HCT116 (cell line): ENCODE measurements around the gene COL23A1. TPM values are rescaled to one million over a fixed set of nuclear protein-coding genes. Genes with fewer than 3 reads are reported as not detected.
"Not testable (repeated sequence)": the region's sequence is repeated elsewhere in the genome, so short reads cannot be mapped to it uniquely, and the experiment has no call there.

ENCODE experiments used
- ATAC-seq: fragments of 200-7000 bp; cut with Tn5 transposase; 2 replicates; pipeline ENCODE4 v1.9.1; 2020; ENCODE audit warnings: mild to moderate bottlenecking, moderate library complexity
- BruUV-seq: library from RNA; stranded (reverse); fragments of 400-500 nt; replicated peaks from 2 replicates; lab custom pipeline; 2021; lab: Mats Ljungman, UMichigan
- CTCF ChIA-PET: fragments of 300-600 bp; sonication (Branson Sonifier 250); formaldehyde crosslinking; loops from one replicate; lab custom pipeline; 2021; ENCODE audit warnings: antibody characterized with exemption; lab: Charles Lee
- POLR2A ChIA-PET: fragments of 300-600, 350-600 bp; sonication (Branson Sonifier 250); formaldehyde crosslinking; loops from one replicate; lab custom pipeline; 2021; ENCODE audit warnings: antibody characterized with exemption; lab: Charles Lee
- RAD21 ChIA-PET, 2 experiments: fragments of 300-600 bp; sonication (Branson Sonifier 250); formaldehyde crosslinking; loops; one replicate each; lab custom pipeline; 2023; ENCODE audit warnings: low total read pairs in 2 of 2; ENCODE audit not compliant: uncharacterized antibody in 2 of 2, unreplicated experiment in 2 of 2, low non-redundant PET in 1 of 2; lab: Charles Lee
- DNase-seq: peaks from one replicate; pipeline ENCODE4 v3.0.0-alpha.2; 2010; ENCODE audit warnings: low read depth, low spot score
- H2AFZ ChIP-seq: fragments of 200-600 bp; shearing (Covaris generic), sonication (generic); 2 replicates; pipeline ENCODE4 v1.6.1; 2017; ENCODE audit warnings: low read depth, mixed run types, mixed read lengths, antibody characterized with exemption, low read length; ENCODE audit not compliant: poor library complexity, severe bottlenecking
- H3K27ac ChIP-seq: 2 replicates; pipeline ENCODE4 v1.5.1; 2012; ENCODE audit warnings: low read depth, low read length
- H3K27me3 ChIP-seq: fragments of 200-600 bp; sonication (generic); 2 replicates; pipeline ENCODE4 v1.6.1; 2016; ENCODE audit warnings: mixed run types, low read length, mixed read lengths; ENCODE audit not compliant: insufficient read depth
- H3K36me3 ChIP-seq, 2 experiments: fragments of 200-500 bp in 1 of 2; fragments of 200-600 bp in 1 of 2; sonication (Bioruptor generic) in 1 of 2; sonication (generic) in 1 of 2; 2 replicates each; pipeline versions ENCODE4 v1.5.1 to v1.6.1; 2014 to 2016; ENCODE audit warnings: low read length in 2 of 2, inconsistent platforms in 1 of 2, mixed read lengths in 1 of 2, mixed run types in 1 of 2; ENCODE audit not compliant: insufficient read depth in 2 of 2, control insufficient read depth in 1 of 2
- H3K4me1 ChIP-seq, 2 experiments: fragments of 200-600 bp in 1 of 2; sonication (generic) in 1 of 2; 2 replicates each; pipeline versions ENCODE4 v1.5.1 to v1.6.1; 2012 to 2017; ENCODE audit warnings: low read length in 2 of 2, inconsistent platforms in 1 of 2, mild to moderate bottlenecking in 1 of 2, mixed read lengths in 1 of 2, mixed run types in 1 of 2, moderate library complexity in 1 of 2; ENCODE audit not compliant: insufficient read depth in 2 of 2, control insufficient read depth in 1 of 2
- H3K4me2 ChIP-seq: fragments of 200-600 bp; sonication (generic); 2 replicates; pipeline ENCODE4 v1.6.1; 2017; ENCODE audit warnings: mixed run types, low read length, mixed read lengths
- H3K4me3 ChIP-seq, 2 experiments: fragments of 200-600 bp in 1 of 2; sonication (generic) in 1 of 2; replicated peaks in 1 of 2; 2 replicates each; pipeline ENCODE4 v1.5.1; 2011 to 2016; ENCODE audit warnings: low read length in 2 of 2, control low read depth in 1 of 2, low read depth in 1 of 2, mild to moderate bottlenecking in 1 of 2, mixed read lengths in 1 of 2, mixed run types in 1 of 2
- H3K79me2 ChIP-seq: fragments of 200-600 bp; sonication (generic); 2 replicates; pipeline ENCODE4 v1.6.1; 2017; ENCODE audit warnings: mild to moderate bottlenecking, mixed run types, low read length, moderate library complexity, mixed read lengths; ENCODE audit not compliant: insufficient read depth
- H3K9ac ChIP-seq: fragments of 200-600 bp; sonication (generic); 2 replicates; pipeline ENCODE4 v1.6.1; 2016; ENCODE audit warnings: low read length, mixed read lengths
- H3K9me2 ChIP-seq: fragments of 200-600 bp; sonication (generic), shearing (Covaris generic); 2 replicates; pipeline ENCODE4 v1.6.1; 2017; ENCODE audit warnings: mixed run types, mild to moderate bottlenecking, moderate library complexity; ENCODE audit not compliant: insufficient read depth
- H3K9me3 ChIP-seq, 2 experiments: fragments of 200-500 bp in 1 of 2; fragments of 200-600 bp in 1 of 2; sonication (Bioruptor generic) in 1 of 2; sonication (generic) in 1 of 2; 2 replicates each; pipeline ENCODE4 v1.6.1; 2014 to 2017; ENCODE audit warnings: low read length in 2 of 2, mixed read lengths in 2 of 2, inconsistent platforms in 1 of 2, low read depth in 1 of 2, mild to moderate bottlenecking in 1 of 2, mixed run types in 1 of 2, moderate library complexity in 1 of 2; ENCODE audit not compliant: control insufficient read depth in 1 of 2, insufficient read depth in 1 of 2
- H4K20me1 ChIP-seq: fragments of 200-600 bp; sonication (generic), shearing (Covaris generic); 2 replicates; pipeline ENCODE4 v1.6.1; 2017; ENCODE audit warnings: mixed run types, mild to moderate bottlenecking, moderate library complexity; ENCODE audit not compliant: insufficient read depth
- CBX3 ChIP-seq: IDR thresholded peaks from 2 replicates; pipeline ENCODE4 v1.6.1; 2012; ENCODE audit warnings: low read depth
- CEBPB ChIP-seq: IDR thresholded peaks from 2 replicates; pipeline ENCODE4 v1.6.1; 2012; ENCODE audit warnings: low read depth
- EGR1 ChIP-seq: IDR thresholded peaks from 2 replicates; pipeline ENCODE4 v1.6.1; 2012; ENCODE audit warnings: low read depth
- ELF1 ChIP-seq: IDR thresholded peaks from 2 replicates; pipeline ENCODE4 v1.6.1; 2012; ENCODE audit warnings: low read depth, borderline replicate concordance
- EZH2 ChIP-seq: fragments of 200-600 bp; sonication (generic); IDR thresholded peaks from 2 replicates; pipeline ENCODE4 v1.6.1; 2017; ENCODE audit warnings: antibody characterized with exemption, mixed run types
- EZH2phosphoT487 ChIP-seq: fragments of 200-600 bp; IDR thresholded peaks from 2 replicates; pipeline ENCODE4 v1.6.1; 2018; ENCODE audit warnings: antibody characterized with exemption, borderline replicate concordance
- FOSL1 ChIP-seq: IDR thresholded peaks from 2 replicates; pipeline ENCODE4 v1.6.1; 2012; ENCODE audit warnings: low read depth
- JUND ChIP-seq: IDR thresholded peaks from 2 replicates; pipeline ENCODE4 v1.6.1; 2012
- POLR2A ChIP-seq: IDR thresholded peaks from 2 replicates; pipeline ENCODE4 v1.7.0; 2011; ENCODE audit warnings: borderline replicate concordance; ENCODE audit not compliant: insufficient read depth, insufficient read length; ENCODE audit errors: extremely low read depth
- SP1 ChIP-seq: IDR thresholded peaks from 2 replicates; pipeline ENCODE4 v1.6.1; 2012; ENCODE audit warnings: low read depth
- TCF7L2 ChIP-seq: IDR thresholded peaks from 2 replicates; pipeline ENCODE4 v1.7.0; 2011; ENCODE audit warnings: borderline replicate concordance, inconsistent platforms; ENCODE audit not compliant: insufficient read depth, insufficient read length; ENCODE audit errors: extremely low read depth
- YY1 ChIP-seq: IDR thresholded peaks from 2 replicates; pipeline ENCODE4 v1.6.1; 2011; ENCODE audit warnings: low read length, low read depth, moderate library complexity, mild to moderate bottlenecking; ENCODE audit not compliant: insufficient replicate concordance; ENCODE audit errors: extremely low read depth
- ZFX ChIP-seq: fragments of 450-650 bp; IDR thresholded peaks from 2 replicates; pipeline ENCODE4 v1.6.1; 2017
- ZNF274 ChIP-seq: fragments of 200-500 bp; sonication (Bioruptor generic); IDR thresholded peaks from 2 replicates; pipeline ENCODE4 v1.6.1; 2014; ENCODE audit warnings: mild to moderate bottlenecking, low read depth, low read length, inconsistent platforms
- intact Hi-C: fragments of 100-400 bp; cut with micrococcal nuclease; formaldehyde crosslinking; loops from 2 replicates; pipeline ENCODE4 v1.10.0; 2022
- total RNA-seq: library from RNA; stranded (reverse); gene quantifications from one replicate; pipeline ENCODE4 v1.2.1, GENCODE V29; 2021; ENCODE audit not compliant: unreplicated experiment
- TF ChIP-seq, protein P1 (sequence below): IDR thresholded peaks from 2 replicates; pipeline ENCODE4 v1.6.1; 2012; ENCODE audit warnings: low read depth

Gene COL23A1
- total RNA-seq, 1 experiment from 2014 or later = not detected

DNA sequence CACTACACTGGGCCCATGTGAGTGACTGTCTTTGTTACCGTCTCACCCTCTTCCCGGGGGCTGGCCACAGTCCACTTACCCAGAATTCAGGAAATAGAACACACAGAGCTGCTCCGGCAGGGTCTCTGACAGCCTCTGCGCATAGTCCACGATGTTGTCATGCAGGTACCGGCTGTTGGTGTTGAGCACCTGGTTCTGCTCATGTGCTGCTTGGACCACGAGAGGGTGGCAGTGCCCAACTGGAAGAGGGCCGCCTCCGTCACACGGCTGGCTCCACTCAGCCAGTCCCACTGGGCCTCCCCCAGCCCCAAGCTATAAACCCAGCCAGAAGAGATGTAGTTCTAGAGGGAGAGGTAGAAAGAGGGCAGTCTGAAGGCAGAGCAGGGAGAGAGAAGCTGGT, 360.3 kb downstream of the COL23A1 start:
- H3K27ac ChIP-seq = no peak overlapping the region
- TF ChIP-seq EZH2phosphoT487 = no peak
- TF ChIP-seq SP1 = no peak
- no peak for TF ChIP-seq EZH2
- no peak for TF ChIP-seq TCF7L2
- no peak for TF ChIP-seq JUND
- TF ChIP-seq CEBPB = no peak
- no peak for TF ChIP-seq ZFX
- no peak for TF ChIP-seq EGR1
- TF ChIP-seq FOSL1 = no peak
- no peak for TF ChIP-seq POLR2A
- no peak for TF ChIP-seq YY1
- TF ChIP-seq, protein P1, sequence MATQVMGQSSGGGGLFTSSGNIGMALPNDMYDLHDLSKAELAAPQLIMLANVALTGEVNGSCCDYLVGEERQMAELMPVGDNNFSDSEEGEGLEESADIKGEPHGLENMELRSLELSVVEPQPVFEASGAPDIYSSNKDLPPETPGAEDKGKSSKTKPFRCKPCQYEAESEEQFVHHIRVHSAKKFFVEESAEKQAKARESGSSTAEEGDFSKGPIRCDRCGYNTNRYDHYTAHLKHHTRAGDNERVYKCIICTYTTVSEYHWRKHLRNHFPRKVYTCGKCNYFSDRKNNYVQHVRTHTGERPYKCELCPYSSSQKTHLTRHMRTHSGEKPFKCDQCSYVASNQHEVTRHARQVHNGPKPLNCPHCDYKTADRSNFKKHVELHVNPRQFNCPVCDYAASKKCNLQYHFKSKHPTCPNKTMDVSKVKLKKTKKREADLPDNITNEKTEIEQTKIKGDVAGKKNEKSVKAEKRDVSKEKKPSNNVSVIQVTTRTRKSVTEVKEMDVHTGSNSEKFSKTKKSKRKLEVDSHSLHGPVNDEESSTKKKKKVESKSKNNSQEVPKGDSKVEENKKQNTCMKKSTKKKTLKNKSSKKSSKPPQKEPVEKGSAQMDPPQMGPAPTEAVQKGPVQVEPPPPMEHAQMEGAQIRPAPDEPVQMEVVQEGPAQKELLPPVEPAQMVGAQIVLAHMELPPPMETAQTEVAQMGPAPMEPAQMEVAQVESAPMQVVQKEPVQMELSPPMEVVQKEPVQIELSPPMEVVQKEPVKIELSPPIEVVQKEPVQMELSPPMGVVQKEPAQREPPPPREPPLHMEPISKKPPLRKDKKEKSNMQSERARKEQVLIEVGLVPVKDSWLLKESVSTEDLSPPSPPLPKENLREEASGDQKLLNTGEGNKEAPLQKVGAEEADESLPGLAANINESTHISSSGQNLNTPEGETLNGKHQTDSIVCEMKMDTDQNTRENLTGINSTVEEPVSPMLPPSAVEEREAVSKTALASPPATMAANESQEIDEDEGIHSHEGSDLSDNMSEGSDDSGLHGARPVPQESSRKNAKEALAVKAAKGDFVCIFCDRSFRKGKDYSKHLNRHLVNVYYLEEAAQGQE = no peak
- no peak for TF ChIP-seq CBX3
- TF ChIP-seq ZNF274 = no peak
- no peak for TF ChIP-seq ELF1
- H3K9me3 ChIP-seq = no peaks in the 10 kb centered on the region
- no peak overlapping the region for H3K4me2 ChIP-seq
- no peak overlapping the region for H3K9ac ChIP-seq
- no peak overlapping the region for H3K4me3 ChIP-seq
- H3K79me2 ChIP-seq = peaks cover 30% of the 10 kb centered on the region
- H4K20me1 ChIP-seq = no peaks in the 10 kb centered on the region
- CTCF ChIA-PET = no interaction called here
- intact Hi-C loops = no loop called here
- peaks cover 13 to 29% of the 10 kb centered on the region in 2 experiments for H3K4me1 ChIP-seq
- BruUV-seq = no TSS peak
- DNase-seq = no peak
- no peaks in the 10 kb centered on the region for H3K27me3 ChIP-seq
- no peak overlapping the region for H2AFZ ChIP-seq
- H3K36me3 ChIP-seq = peaks cover 3 to 37% of the 10 kb centered on the region in 2 experiments; a peak in 3 of 4 replicates
- POLR2A ChIA-PET = no interaction called here
- H3K9me2 ChIP-seq = no peaks in the 10 kb centered on the region
- no peak for ATAC-seq
- RAD21 ChIA-PET = no interaction called here

DNA sequence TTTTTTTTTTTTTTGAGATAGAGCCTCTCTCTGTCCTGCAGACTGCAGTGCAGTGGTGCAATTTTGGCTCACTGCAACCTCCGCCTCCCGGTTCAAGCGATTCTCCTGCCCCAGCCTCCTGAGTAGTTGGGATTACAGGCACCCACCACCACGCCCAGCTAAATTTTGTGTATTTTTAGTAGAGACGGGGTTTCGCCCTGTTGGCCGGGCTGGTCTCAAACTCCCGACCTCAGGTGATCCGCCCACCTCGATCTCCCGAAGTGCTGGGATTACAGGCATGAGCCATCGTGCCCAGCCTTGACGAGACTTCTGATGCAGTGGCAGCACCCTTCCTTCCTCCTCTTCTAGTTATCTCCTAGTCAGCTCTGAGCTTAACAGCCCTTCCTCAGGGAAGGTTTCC, 361.1 kb downstream of the COL23A1 start:
- H3K4me3 ChIP-seq, H3K4me2 ChIP-seq, BruUV-seq, H3K27me3 ChIP-seq, H3K9me2 ChIP-seq, H4K20me1 ChIP-seq, H3K27ac ChIP-seq, H2AFZ ChIP-seq, ATAC-seq, intact Hi-C loops, H3K9ac ChIP-seq, DNase-seq, POLR2A ChIA-PET, H3K9me3 ChIP-seq, CTCF ChIA-PET, RAD21 ChIA-PET: not testable (repeated sequence)
- Histone ChIP-seq H3K79me2 (peaks cover 30% of the 10 kb centered on the region), H3K36me3 (peaks cover 3 to 37% of the 10 kb centered on the region in 2 experiments; a peak in 3 of 4 replicates), H3K4me1 (peaks cover 13 to 26% of the 10 kb centered on the region in 2 experiments)
